RWPE2 (cell line): ENCODE results near the gene BIRC6.

Experiments
- ATAC-seq: fragments of 200-7000 bp; cut with Tn5 transposase; 3 replicates; pipeline ENCODE4 v1.9.1; 2021; ENCODE audit warnings: low read depth
- DNase-seq: peaks from one replicate; pipeline ENCODE4 v3.0.0-alpha.2; 2020; ENCODE audit warnings: low spot score
- H3K27ac ChIP-seq: fragments of 450-650 bp; 2 replicates; pipeline ENCODE4 v1.5.1; 2017; ENCODE audit warnings: mild to moderate bottlenecking; ENCODE audit not compliant: poor library complexity, severe bottlenecking
- H3K27me3 ChIP-seq: fragments of 250-450 bp; sonication (Bioruptor Pico); 2 replicates; pipeline ENCODE4 v1.5.1; 2021; ENCODE audit warnings: mild to moderate bottlenecking, moderate library complexity; ENCODE audit not compliant: insufficient read depth, poor library complexity, severe bottlenecking
- H3K36me3 ChIP-seq: fragments of 250-450 bp; sonication (Bioruptor Pico); 2 replicates; pipeline ENCODE4 v1.5.1; 2020; ENCODE audit warnings: low read depth, mild to moderate bottlenecking, moderate library complexity
- H3K4me1 ChIP-seq: fragments of 250-450 bp; sonication (Bioruptor Pico); 2 replicates; pipeline ENCODE4 v1.5.1; 2021; ENCODE audit warnings: mild to moderate bottlenecking, moderate library complexity; ENCODE audit not compliant: insufficient read depth, poor library complexity, severe bottlenecking
- H3K4me3 ChIP-seq: fragments of 250-450 bp; sonication (Bioruptor Pico); 2 replicates; pipeline ENCODE4 v1.5.1; 2021; ENCODE audit warnings: mild to moderate bottlenecking, moderate library complexity; ENCODE audit not compliant: severe bottlenecking
- H3K9me3 ChIP-seq: fragments of 250-450 bp; sonication (Bioruptor Pico); 2 replicates; pipeline ENCODE4 v1.5.1; 2021; ENCODE audit warnings: mild to moderate bottlenecking, moderate library complexity; ENCODE audit not compliant: severe bottlenecking
- TF ChIP-seq, protein P1 (sequence below): fragments of 450-650 bp; IDR thresholded peaks from one replicate; pipeline ENCODE4 v1.5.1; 2017; ENCODE audit warnings: mild to moderate bottlenecking, moderate library complexity; ENCODE audit not compliant: poor library complexity, severe bottlenecking

BIRC6 gene

DNA sequence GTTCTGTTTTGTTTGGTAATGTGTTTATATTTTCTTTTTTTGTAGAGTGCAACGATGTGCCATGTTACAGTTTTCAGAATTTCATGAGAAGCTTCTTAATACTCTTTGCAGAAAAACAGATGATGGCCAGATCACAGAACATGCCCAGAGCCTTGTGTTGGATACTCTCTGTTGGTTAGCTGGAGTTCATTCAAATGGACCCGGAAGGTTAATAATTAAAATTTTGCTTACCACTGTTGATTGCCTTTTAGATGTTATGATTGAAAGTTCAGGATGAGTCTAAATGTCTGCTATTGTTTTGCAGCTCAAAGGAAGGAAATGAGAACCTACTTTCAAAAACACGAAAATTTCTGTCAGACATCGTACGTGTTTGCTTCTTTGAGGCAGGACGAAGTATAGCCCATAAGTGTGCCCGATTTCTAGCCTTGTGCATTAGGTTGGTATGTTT, 85.2 kb downstream of the BIRC6 start:
- DNase-seq (no peak), ATAC-seq (no peak)
- no peak overlapping the region for H3K27ac ChIP-seq

DNA sequence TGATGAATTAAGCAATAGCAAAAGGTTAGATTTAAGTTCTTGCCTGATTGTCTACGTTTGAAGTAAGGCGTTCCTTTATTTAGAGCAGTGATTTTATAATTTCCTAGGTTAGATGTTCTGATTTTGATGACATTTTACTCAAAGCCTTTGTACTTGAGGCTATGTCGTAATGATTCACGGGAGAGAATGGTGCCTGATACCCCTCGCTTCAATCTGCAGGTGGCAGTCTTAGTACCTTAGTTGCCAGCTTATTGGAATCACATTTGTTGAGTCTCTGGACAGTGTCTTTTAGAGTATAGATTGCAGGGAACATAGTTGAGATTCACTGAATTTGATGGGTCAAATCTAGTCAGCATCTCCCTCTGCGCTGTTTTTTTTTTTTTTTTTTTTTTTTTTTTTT, 89.5 kb downstream of the BIRC6 start:
- H3K4me1 ChIP-seq, result no peaks in the 10 kb centered on the region
- H3K9me3 ChIP-seq, result no peaks in the 10 kb centered on the region
- peaks cover 68% of the 10 kb centered on the region for H3K36me3 ChIP-seq
- H3K27me3 ChIP-seq, result no peaks in the 10 kb centered on the region
- H3K27ac ChIP-seq, result no peak overlapping the region
- TF ChIP-seq, protein P1, sequence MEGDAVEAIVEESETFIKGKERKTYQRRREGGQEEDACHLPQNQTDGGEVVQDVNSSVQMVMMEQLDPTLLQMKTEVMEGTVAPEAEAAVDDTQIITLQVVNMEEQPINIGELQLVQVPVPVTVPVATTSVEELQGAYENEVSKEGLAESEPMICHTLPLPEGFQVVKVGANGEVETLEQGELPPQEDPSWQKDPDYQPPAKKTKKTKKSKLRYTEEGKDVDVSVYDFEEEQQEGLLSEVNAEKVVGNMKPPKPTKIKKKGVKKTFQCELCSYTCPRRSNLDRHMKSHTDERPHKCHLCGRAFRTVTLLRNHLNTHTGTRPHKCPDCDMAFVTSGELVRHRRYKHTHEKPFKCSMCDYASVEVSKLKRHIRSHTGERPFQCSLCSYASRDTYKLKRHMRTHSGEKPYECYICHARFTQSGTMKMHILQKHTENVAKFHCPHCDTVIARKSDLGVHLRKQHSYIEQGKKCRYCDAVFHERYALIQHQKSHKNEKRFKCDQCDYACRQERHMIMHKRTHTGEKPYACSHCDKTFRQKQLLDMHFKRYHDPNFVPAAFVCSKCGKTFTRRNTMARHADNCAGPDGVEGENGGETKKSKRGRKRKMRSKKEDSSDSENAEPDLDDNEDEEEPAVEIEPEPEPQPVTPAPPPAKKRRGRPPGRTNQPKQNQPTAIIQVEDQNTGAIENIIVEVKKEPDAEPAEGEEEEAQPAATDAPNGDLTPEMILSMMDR, result no peak
- ATAC-seq (no peak), DNase-seq (no peak)
- no peak overlapping the region for H3K4me3 ChIP-seq

More for the DNA sequence above, 85.2 kb downstream of the BIRC6 start:
- peaks cover 89% of the 10 kb centered on the region for H3K36me3 ChIP-seq
- TF ChIP-seq, protein P1, result no peak
- no peaks in the 10 kb centered on the region for H3K9me3 ChIP-seq
- H3K4me1 ChIP-seq, result no peaks in the 10 kb centered on the region
- no peaks in the 10 kb centered on the region for H3K27me3 ChIP-seq
- H3K4me3 ChIP-seq, result no peak overlapping the region

DNA sequence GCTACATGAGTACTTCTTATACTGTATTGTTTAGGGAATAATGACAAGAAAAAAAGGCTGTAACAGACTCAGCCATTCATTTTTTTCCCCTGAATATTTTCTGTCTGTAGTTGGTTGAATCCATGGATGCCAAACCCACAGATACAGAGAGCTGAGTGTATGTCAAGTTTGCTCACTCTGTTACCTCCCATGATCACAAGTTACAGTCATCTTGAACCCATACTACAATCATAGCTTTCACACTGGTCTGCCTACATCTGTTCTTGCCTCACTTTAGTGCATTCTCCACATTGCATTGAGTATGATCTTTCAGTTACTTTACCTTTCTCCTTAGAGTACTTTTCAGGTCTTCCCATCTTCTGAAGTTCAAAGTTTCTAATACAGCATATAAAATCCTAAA, 94.0 kb downstream of the BIRC6 start:
- H3K4me1 ChIP-seq, result no peaks in the 10 kb centered on the region
- DNase-seq, result no peak
- H3K36me3 ChIP-seq, result peaks cover 47% of the 10 kb centered on the region
- TF ChIP-seq, protein P1, result no peak
- H3K9me3 ChIP-seq, result no peaks in the 10 kb centered on the region
- H3K4me3 ChIP-seq, result no peak overlapping the region
- no peak; the same call in 2 of the 3 replicates for ATAC-seq
- H3K27ac ChIP-seq, result no peak overlapping the region
- H3K27me3 ChIP-seq, result no peaks in the 10 kb centered on the region

DNA sequence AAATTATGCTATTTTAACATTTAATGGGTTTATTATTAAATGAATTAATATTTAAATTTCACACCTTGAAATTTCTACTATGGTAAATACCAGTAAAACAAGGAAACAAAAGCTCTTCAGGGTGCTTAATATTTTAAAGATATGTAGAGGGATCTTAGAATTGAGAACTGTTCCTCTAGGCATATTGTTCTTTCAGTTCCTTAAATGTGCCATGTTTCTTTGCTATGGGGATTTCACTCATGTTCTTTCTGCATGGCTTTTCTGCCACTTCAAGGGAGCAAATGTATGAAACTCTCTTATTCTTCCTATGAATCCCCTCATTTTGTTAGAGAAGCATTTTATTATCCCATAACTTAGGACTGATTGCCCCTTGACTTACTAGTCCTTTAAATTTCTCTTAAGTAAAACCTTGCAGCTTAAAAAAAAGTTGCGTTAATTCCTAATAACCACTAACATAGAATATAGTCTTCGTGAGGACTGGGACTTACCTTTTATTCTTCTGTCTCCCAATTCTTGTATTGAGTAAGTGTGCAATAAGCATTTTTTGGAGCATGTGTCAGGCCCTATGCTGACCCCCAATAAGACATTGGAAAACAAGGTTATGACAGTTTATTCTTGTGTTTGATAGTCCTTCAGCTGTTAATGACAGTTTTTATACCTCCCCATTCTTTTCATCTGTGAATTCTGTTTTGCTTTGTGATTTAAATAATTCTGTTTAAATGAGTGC, 95.7 kb downstream of the BIRC6 start:
- Histone ChIP-seq H3K27ac (no peak overlapping the region), H3K9me3 (no peaks in the 10 kb centered on the region), H3K36me3 (peaks cover 43% of the 10 kb centered on the region), H3K27me3 (no peaks in the 10 kb centered on the region), H3K4me3 (no peak overlapping the region), H3K4me1 (no peaks in the 10 kb centered on the region)
- ATAC-seq, result no peak
- TF ChIP-seq, protein P1, result no peak
- no peak for DNase-seq
